Measurements from ENCODE around the gene TP53I13. TPM values are rescaled to one million over a fixed set of nuclear protein-coding genes. Genes with fewer than 3 reads are reported as not detected.

Gene TP53I13
- total RNA-seq, 1 experiment from 2014 or later = 28.1 TPM

GRCh38 chr17:29587591-29587990, 19.1 kb downstream of the TP53I13 start:
- no peaks in the 10 kb centered on the region for H3K9me3 Mint-ChIP-seq
- no peak overlapping the region for H3K27ac Mint-ChIP-seq
- peaks cover 4% of the 10 kb centered on the region for H3K79me1 ChIP-seq (ENCODE audit: insufficient read depth, low read depth, low read length, poor library complexity, severe bottlenecking)
- H3K14ac ChIP-seq (ENCODE audit: insufficient read depth, low read length) = no peak overlapping the region
- H3K27me3 ChIP-seq (ENCODE audit: insufficient read depth, low read length) = no peaks in the 10 kb centered on the region
- H3K4me2 ChIP-seq (ENCODE audit: insufficient read depth, insufficient read length, low read length) = no peak overlapping the region
- H3K4me1 ChIP-seq (ENCODE audit: insufficient read depth, low read length) = peaks cover 15% of the 10 kb centered on the region; the same call in 1 of the 2 replicates
- no peak overlapping the region for H3K56ac ChIP-seq (ENCODE audit: insufficient read length, low read depth, low read length)
- H3K18ac ChIP-seq (ENCODE audit: insufficient read length, low read depth, low read length) = no peak overlapping the region
- H4K5ac ChIP-seq (ENCODE audit: insufficient read length, low read depth, low read length) = no peak overlapping the region
- no peak overlapping the region for H3K9ac ChIP-seq (ENCODE audit: extremely low read depth, insufficient read length, low read length)
- no peak for DNase-seq
- H3K23ac ChIP-seq (ENCODE audit: insufficient read length, low read depth, low read length) = no peak overlapping the region
- H3K36me3 Mint-ChIP-seq (ENCODE audit: insufficient read depth in 1 of 3, low read depth in 3 of 3) = peaks cover 9 to 14% (median 11%) of the 10 kb centered on the region in 3 experiments; a peak in 6 of 7 replicates
- H4K91ac ChIP-seq (ENCODE audit: insufficient read length, low read depth, low read length) = no peak overlapping the region
- no peak overlapping the region for H2AK5ac ChIP-seq (ENCODE audit: insufficient read length, low read length)
- no peak overlapping the region for H4K8ac ChIP-seq (replicated peaks; ENCODE audit: insufficient read length, low read depth, low read length)
- TF ChIP-seq CTCF (conservative IDR thresholded peaks at IDR 0.05) = no peak
- H3K27ac ChIP-seq (ENCODE audit: insufficient read length, low read depth, low read length) = no peak overlapping the region
- peaks cover 31% of the 10 kb centered on the region for H3K23me2 ChIP-seq (ENCODE audit: insufficient read length, low read depth, low read length, poor library complexity, severe bottlenecking)
- H3K4me1 Mint-ChIP-seq = peaks cover 49 to 63% of the 10 kb centered on the region in 2 experiments
- H3K9me3 ChIP-seq (ENCODE audit: control insufficient read depth, low read depth, low read length) = no peaks in the 10 kb centered on the region
- no peak overlapping the region for H2BK15ac ChIP-seq (ENCODE audit: low read depth, low read length)
- H2BK120ac ChIP-seq (ENCODE audit: low read depth, low read length, poor library complexity, severe bottlenecking) = no peak overlapping the region
- no peak overlapping the region for H2BK12ac ChIP-seq (ENCODE audit: insufficient read length, low read depth, low read length)
- WGBS (ENCODE audit: extremely low coverage, insufficient read length, low lambda C conversion rate) = no CpG with 5 or more reads among the region's 6 CpGs
- H3K4me3 Mint-ChIP-seq = peak overlapping the region; percentile 78 to 87; a peak in 4 of 5 replicates
- H3K4ac ChIP-seq (ENCODE audit: low read depth, low read length) = no peak overlapping the region
- H2BK20ac ChIP-seq (ENCODE audit: low read depth, low read length, poor library complexity, severe bottlenecking) = no peak overlapping the region
- H3K27me3 Mint-ChIP-seq (ENCODE audit: low read depth) = peaks cover 3% of the 10 kb centered on the region; the same call in 1 of the 2 replicates
- H4K20me1 ChIP-seq (ENCODE audit: control insufficient read depth, insufficient read depth, insufficient read length) = no peaks in the 10 kb centered on the region
- H2BK5ac ChIP-seq (ENCODE audit: insufficient read length, low read length) = no peak overlapping the region
- no peak overlapping the region for H3T11ph ChIP-seq (ENCODE audit: low read length)
- no peak overlapping the region for H2AFZ ChIP-seq (ENCODE audit: low read length)
- H3K79me2 ChIP-seq (ENCODE audit: insufficient read depth, low read length) = peaks cover 23% of the 10 kb centered on the region; the same call in 1 of the 2 replicates

All from H9 (cell line).